IPS-18c (cell line): ENCODE results near the gene SMIM32.

Experiments used
- H3K4me3 ChIP-seq: 2 replicates; pipeline ENCODE4 v1.7.0; 2013; ENCODE audit warnings: low read depth, mild to moderate bottlenecking, low read length, moderate library complexity; ENCODE audit not compliant: insufficient read depth
- H3K9me3 ChIP-seq: one replicate; pipeline ENCODE4 v1.6.1; 2013; ENCODE audit warnings: mild to moderate bottlenecking, low read length, moderate library complexity; ENCODE audit not compliant: control insufficient read depth, insufficient read depth

The SMIM32 gene

DNA sequence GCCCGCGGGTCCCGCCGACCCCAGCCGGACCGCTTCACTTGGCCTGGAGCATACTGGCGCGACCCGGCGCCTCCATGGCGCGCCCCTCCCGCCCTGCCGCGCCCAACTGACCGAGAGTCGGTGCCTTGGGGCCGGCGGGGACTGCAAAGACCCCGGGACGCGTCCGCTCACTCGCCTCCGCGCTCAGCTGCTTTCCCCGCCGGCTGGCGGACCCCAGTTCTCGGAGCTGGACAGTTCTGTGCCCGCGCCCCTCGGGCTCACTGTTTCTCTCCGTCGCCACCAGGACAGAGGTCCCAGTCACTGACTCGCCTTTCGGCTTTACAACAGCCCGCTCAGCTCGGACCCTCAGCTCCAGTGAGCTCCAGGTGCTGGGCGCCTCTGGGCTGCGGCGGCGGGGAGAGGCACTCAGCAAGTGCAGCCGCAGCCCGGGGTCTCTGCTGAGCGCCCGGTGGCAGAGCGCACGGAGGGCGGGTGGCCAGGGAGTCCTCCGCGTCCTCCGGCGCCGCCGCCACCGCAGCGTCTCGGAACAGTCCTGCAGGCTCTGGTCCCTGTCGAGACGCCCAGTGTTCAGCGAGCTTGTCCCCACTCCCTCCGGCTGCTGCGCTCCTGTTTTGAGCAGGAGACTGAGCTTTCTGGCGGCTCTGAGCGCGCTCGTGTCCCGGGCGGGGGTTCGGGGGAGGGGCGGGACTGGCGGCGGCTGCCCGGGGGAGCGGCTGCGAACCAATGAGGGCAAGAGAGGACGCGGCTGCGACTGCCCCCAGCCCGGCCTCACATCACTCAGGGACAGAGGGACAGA lies at the start of gene SMIM32:
Gene SMIM32 (minus strand): TSS at position 637 of the 796 bp plus-strand sequence. CDS start 638 bp downstream, outside the sequence.
- H3K9me3 ChIP-seq: no peaks in the 10 kb centered on the region
- H3K4me3 ChIP-seq: peak within 1 kb of the TSS; percentile 61

GRCh38 chr5:136242611-136243010 lies 49.6 kb upstream of the SMIM32 start:
- H3K4me3 ChIP-seq: no peak overlapping the region
- H3K9me3 ChIP-seq: no peaks in the 10 kb centered on the region

DNA sequence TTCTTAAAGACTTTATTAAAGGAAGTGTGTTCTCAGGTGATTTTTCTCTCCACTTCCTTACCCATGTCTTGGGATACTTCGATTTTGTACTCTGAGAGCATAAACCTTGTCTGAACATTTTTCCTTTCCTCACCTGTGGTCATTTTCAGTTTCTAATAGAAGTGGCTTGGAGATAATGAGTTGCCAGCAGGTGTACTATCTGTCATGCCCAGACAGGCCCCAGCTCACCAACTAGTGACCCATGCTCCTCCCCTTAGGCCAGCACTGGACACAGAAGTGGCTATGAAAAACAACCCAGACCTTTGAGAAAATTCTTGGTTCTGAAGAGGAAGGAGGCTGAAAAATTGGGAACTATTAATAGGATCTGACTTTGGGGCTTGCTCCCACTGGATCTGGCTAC lies 49.2 kb upstream of the SMIM32 start:
- H3K4me3 ChIP-seq: no peak overlapping the region
- no peaks in the 10 kb centered on the region for H3K9me3 ChIP-seq

DNA sequence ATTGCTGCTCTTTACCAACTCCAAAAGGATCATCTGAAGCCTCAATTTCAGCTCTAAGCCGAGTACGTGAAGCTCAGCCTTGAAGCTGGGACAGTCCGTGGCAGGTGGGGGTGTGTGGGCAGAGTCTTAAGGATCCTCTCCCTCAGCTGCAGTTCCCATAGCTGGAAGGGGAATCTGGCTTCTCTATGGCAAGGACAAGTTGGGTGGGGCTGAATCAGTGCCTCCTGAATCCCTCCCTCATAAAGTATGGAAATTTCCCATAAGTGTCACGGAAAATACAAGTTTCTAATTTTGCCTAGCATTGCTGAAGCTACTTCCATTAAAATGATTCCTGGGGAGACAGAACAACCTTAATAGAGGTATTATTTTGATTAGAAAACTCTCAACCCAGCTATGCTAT lies 47.9 kb upstream of the SMIM32 start:
- no peaks in the 10 kb centered on the region for H3K9me3 ChIP-seq
- H3K4me3 ChIP-seq: no peak overlapping the region

GRCh38 chr5:136236479-136237083 lies 43.6 kb upstream of the SMIM32 start:
- Histone ChIP-seq H3K4me3 (no peak overlapping the region), H3K9me3 (no peaks in the 10 kb centered on the region)

- no peaks in the 10 kb centered on the region for H3K9me3 ChIP-seq
- H3K4me3 ChIP-seq: no peak overlapping the region
Measured at GRCh38 chr5:136235321-136235720, 42.4 kb upstream of the SMIM32 start.

- Histone ChIP-seq H3K9me3 (no peaks in the 10 kb centered on the region), H3K4me3 (no peak overlapping the region)
Measured at GRCh38 chr5:136232316-136232715, 39.4 kb upstream of the SMIM32 start.

GRCh38 chr5:136230176-136230575 lies 37.2 kb upstream of the SMIM32 start:
- Histone ChIP-seq H3K4me3 (no peak overlapping the region), H3K9me3 (no peaks in the 10 kb centered on the region)

- Histone ChIP-seq H3K4me3 (no peak overlapping the region), H3K9me3 (peaks cover 4% of the 10 kb centered on the region)
Measured at GRCh38 chr5:136228136-136228757, 35.3 kb upstream of the SMIM32 start.

- peaks cover 4% of the 10 kb centered on the region for H3K9me3 ChIP-seq
Measured at GRCh38 chr5:136226401-136226800, 33.4 kb upstream of the SMIM32 start.

GRCh38 chr5:136225796-136226195 lies 32.8 kb upstream of the SMIM32 start:
- H3K9me3 ChIP-seq: peaks cover 4% of the 10 kb centered on the region
- H3K4me3 ChIP-seq: no peak overlapping the region

More at GRCh38 chr5:136226401-136226800, 33.4 kb upstream of the SMIM32 start:
- H3K4me3 ChIP-seq: no peak overlapping the region

- H3K9me3 ChIP-seq: peaks cover 4% of the 10 kb centered on the region
- H3K4me3 ChIP-seq: no peak overlapping the region
Measured at GRCh38 chr5:136222580-136223235, 29.7 kb upstream of the SMIM32 start.

- Histone ChIP-seq H3K9me3 (peaks cover 4% of the 10 kb centered on the region), H3K4me3 (no peak overlapping the region; the same call in 1 of the 2 replicates)
Measured at GRCh38 chr5:136221340-136221739, 28.4 kb upstream of the SMIM32 start.

DNA sequence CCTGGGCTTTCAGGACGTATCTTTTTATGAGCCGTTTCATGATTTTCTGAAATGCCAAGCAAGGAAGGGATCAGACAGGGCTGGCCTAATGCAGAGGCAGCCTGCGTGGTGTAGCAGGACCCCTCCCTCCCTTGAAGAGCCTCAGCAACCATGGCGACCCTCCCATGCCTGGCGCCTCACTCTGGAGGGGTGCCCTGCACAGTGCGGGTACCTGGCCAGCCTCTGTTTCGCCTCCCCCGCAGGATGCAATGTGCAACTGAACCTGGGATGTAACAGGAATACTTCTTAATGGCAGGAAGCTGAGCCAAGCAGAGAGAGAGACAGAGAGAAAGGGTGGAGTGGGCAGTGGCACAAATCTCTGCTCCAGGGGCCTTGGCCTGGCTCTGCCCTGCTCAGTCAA lies 23.3 kb upstream of the SMIM32 start:
- Histone ChIP-seq H3K9me3 (no peaks in the 10 kb centered on the region), H3K4me3 (no peak overlapping the region)

DNA sequence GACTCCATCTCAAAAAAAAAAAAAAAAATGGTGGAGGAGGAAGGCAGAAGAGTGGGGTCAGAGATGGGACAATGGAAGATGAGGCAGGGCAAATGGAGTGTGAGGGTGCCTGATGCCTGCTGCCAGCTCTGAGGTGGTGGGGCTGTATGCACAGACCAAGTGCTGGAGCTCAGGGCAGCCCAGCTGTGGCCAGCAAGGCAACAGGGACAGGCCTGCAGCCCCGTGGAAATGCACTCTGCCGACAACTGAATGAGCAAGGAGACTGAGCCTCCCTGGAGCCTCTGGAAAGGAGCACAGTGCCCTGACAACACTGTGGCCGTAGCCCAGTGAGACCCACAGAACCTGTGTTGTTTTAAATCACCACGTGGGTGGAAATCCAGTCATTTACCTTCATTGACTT lies 22.9 kb upstream of the SMIM32 start:
- Histone ChIP-seq H3K9me3 (no peaks in the 10 kb centered on the region), H3K4me3 (no peak overlapping the region)

DNA sequence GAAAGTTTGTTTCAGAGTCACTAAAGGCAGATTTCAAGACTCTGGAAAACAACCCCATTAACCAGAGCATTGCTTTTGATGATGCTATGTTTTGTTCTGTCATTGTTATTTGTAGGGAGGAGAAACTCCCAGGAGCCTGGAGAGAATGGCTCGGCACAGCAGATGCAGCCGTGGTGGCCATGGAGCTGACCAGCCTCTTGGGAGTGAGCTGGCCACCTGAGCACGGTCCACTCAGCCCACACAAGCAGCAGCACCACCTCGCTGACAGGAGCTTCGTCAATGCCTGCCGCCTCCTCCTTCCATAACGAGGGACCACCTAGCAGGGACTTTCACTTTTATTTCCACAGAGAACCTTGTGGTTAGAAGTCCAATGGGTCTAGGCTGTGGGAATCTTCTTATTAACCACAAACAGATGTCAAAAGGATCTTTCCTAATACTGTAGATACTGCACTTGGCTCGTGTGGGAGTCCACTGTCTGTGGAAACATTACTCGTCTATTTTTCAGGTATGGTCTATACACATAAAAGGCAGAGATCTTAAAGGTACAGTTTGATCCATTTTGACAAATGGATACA lies 21.0 kb upstream of the SMIM32 start:
- no peaks in the 10 kb centered on the region for H3K9me3 ChIP-seq

GRCh38 chr5:136212252-136212721 lies 19.3 kb upstream of the SMIM32 start:
- H3K9me3 ChIP-seq: no peaks in the 10 kb centered on the region
- no peak overlapping the region for H3K4me3 ChIP-seq

More for the DNA sequence above, 21.0 kb upstream of the SMIM32 start:
- H3K4me3 ChIP-seq: no peak overlapping the region
